ENCODE results near the gene GAD2.

GAD2 gene

GRCh38 chr10:26310361-26310760 lies 93.8 kb downstream of the GAD2 start:
- no peak for DNase-seq (ENCODE audit: low spot score)
- no peak for TF ChIP-seq CTCF (conservative IDR thresholded peaks at IDR 0.05; ENCODE audit: low read depth)
- H3K27ac ChIP-seq = no peak overlapping the region
- POLR2A ChIA-PET (ENCODE audit: low non-redundant PET) = interaction anchor here (0.6 kb wide), 1 partner anchor 90 kb away, joined by 4 read pairs; no protein-coding TSS in a partner anchor
- CTCF ChIA-PET = no interaction called here

- ChIA-PET POLR2A (ENCODE audit: low non-redundant PET) (no interaction called here), CTCF (interaction anchor here (0.7 kb wide), 1 partner anchor 244 kb away, joined by 3 read pairs; no protein-coding TSS in a partner anchor)
- no peak for DNase-seq (ENCODE audit: low spot score)
- no peak for TF ChIP-seq CTCF (conservative IDR thresholded peaks at IDR 0.05; ENCODE audit: low read depth)
- H3K27ac ChIP-seq = no peak overlapping the region
Measured at GRCh38 chr10:26311383-26311940, 94.9 kb downstream of the GAD2 start.

GRCh38 chr10:26314265-26315013 lies 97.9 kb downstream of the GAD2 start:
- no peak overlapping the region for H3K27ac ChIP-seq
- ChIA-PET CTCF (no interaction called here), POLR2A (ENCODE audit: low non-redundant PET) (no interaction called here)
- DNase-seq (ENCODE audit: low spot score) = no peak
- no peak for TF ChIP-seq CTCF (conservative IDR thresholded peaks at IDR 0.05; ENCODE audit: low read depth)

GRCh38 chr10:26318672-26319071 lies 102.1 kb downstream of the GAD2 start:
- no peak for TF ChIP-seq CTCF (conservative IDR thresholded peaks at IDR 0.05; ENCODE audit: low read depth)
- DNase-seq (ENCODE audit: low spot score) = no peak
- ChIA-PET CTCF (no interaction called here), POLR2A (ENCODE audit: low non-redundant PET) (no interaction called here)
- no peak overlapping the region for H3K27ac ChIP-seq

GRCh38 chr10:26323219-26323618 lies 106.6 kb downstream of the GAD2 start:
- POLR2A ChIA-PET (ENCODE audit: low non-redundant PET) = no interaction called here
- no peak for DNase-seq (ENCODE audit: low spot score)
- no peak overlapping the region for H3K27ac ChIP-seq
- no peak for TF ChIP-seq CTCF (conservative IDR thresholded peaks at IDR 0.05; ENCODE audit: low read depth)
- CTCF ChIA-PET = interaction anchor here (0.7 kb wide), 1 partner anchor 777 kb away, joined by 3 read pairs; the partner anchor contains the start of gene ANKRD26

GRCh38 chr10:26326851-26327250 lies 110.3 kb downstream of the GAD2 start:
- ChIA-PET CTCF (interaction anchor here (0.6 kb wide), 1 partner anchor 38 kb away, joined by 4 read pairs; no protein-coding TSS in a partner anchor), POLR2A (ENCODE audit: low non-redundant PET) (no interaction called here)
- DNase-seq (ENCODE audit: low spot score) = no peak
- TF ChIP-seq CTCF (conservative IDR thresholded peaks at IDR 0.05; ENCODE audit: low read depth) = no peak
- no peak overlapping the region for H3K27ac ChIP-seq
